HTR-8/SVneo (cell line): ENCODE measurements around the gene NDE1.
A peak's percentile ranks its signal among the peaks of the same experiment; 100 is the strongest.

ENCODE experiments used
- DNase-seq: peaks from one replicate; pipeline ENCODE4 v3.0.0; 2011; ENCODE audit warnings: low spot score, mixed read lengths; ENCODE audit not compliant: insufficient read length
- FAIRE-seq: peaks from 2 replicates; lab custom pipeline; 2011; peaks lifted over from hg19 to GRCh38; lab: Jason Lieb, UNC

NDE1 gene

DNA sequence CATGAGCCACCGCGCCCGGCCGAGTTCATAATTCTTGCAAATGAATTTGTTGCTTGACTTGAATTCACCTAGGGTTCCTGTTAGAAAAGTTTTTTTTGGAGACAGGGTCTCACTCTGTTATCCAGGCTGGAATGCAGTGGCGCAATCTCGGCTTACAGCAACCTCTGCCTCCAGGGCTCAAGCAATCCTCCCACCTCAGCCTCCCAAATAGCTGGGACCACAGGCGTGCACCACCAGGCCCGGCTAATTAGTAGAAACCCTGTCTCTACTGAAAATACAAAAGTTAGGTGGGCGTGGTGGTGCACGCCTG lies 107.0 kb downstream of the NDE1 start:
- no peak for DNase-seq
- FAIRE-seq, result no peak

DNA sequence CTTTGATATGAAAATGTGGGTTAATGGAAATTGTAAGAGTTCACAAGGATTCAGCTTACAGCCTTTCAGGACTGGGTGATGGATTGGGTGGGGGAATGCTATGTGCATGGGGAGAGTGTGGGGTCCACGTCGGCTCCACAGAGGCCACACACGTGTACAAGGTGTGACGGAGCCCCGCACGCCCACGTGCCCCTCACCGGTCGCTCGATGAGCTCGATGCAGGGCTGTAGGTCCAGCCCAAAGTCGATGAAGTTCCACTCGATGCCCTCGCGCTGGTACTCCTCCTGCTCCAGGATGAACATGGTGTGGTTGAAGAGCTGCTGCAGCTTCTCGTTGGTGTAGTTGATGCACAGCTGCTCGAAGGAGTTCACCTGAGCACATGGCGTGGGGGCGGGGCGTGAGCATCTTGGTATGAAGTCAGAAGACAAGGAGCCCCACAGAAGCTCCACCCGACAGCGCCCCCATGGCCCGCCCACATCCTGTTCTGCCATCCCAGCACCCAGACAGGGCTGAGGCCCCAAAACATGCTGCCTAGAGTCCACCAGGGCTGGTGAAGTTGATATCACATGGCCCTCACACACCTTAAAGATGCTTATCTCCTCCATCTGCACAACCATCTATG lies 107.7 kb downstream of the NDE1 start:
- FAIRE-seq (no peak), DNase-seq (no peak)

DNA sequence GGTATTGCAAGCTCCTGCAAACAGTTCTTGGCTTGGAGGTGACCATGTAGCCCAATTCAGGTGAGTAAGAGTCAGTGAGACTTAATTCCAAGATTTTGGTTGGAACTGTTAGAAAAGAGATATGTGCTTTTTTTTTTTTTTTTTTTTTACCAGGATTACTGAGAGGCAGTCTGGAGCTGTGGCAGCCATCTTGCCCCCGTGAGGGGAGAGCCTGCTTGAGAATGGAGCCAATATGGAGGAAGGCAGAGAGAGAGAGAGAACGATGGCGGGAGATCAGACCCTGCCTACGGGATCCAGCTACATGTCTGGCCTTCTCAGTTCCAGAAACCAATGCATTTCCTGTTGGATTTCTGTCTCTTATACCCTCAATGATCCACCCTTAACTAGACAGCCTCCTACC lies 109.0 kb downstream of the NDE1 start:
- DNase-seq (no peak), FAIRE-seq (no peak)

DNA sequence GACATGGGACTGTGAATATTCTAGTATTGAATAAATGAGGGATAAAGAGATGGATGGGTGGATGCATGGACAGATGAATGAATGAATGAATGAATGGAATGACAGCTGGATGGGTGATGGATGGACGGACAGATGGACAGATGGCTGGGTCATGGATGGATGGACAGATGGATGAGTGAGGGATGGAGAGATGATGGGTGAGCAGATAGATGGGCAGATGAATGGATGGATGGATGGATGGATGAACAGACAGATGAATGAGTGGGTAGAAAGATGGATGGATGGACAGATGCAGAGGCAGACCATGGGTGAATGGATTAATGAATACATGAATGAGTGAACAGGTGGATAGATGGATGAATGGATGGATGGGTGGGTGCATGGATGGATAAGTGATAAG lies 110.1 kb downstream of the NDE1 start:
- FAIRE-seq, result no peak

DNA sequence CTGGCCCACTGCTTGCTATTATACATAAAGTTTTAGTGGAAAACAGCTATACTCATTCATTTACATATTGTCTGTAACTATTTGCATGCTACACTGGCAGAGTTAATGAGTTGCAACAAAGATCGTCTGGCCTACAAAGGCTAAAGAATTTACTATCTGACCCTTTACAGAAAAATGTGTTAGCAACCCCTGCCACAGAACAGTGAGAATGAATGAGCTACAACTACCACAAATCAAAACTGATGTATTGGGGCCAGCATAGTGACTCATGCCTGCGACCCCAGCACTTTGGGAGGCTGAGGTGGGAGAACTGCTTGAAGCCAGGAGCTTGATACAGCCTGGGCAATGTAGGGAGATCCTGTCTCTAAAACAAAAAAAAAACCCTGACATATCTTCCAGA lies 114.1 kb downstream of the NDE1 start:
- DNase-seq, result no peak
- no peak for FAIRE-seq

More for the DNA sequence above, 110.1 kb downstream of the NDE1 start:
- DNase-seq, result no peak

GRCh38 chr16:15765116-15765515 lies 115.1 kb downstream of the NDE1 start:
- no peak for DNase-seq
- FAIRE-seq, result no peak

DNA sequence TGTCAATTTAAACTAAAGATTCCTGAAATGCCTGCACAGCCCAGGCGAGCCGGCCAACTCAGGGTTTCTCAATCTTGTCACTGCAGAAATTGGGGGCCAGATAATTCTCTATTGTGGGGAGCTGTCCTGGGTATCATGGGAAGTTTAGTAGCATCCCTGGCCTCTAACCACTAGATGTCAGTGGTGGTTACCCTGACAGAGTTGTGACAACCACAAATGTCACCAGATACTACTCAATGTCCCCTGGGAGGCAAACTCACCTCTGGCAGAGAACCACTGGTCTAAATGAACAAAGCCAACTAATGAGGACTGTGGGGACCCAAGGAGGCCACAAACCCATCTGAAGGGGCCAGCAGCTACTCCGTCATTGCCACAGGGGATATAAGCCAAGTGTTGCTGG lies 115.8 kb downstream of the NDE1 start:
- DNase-seq (peak; percentile 48), FAIRE-seq (peak; percentile 23)

DNA sequence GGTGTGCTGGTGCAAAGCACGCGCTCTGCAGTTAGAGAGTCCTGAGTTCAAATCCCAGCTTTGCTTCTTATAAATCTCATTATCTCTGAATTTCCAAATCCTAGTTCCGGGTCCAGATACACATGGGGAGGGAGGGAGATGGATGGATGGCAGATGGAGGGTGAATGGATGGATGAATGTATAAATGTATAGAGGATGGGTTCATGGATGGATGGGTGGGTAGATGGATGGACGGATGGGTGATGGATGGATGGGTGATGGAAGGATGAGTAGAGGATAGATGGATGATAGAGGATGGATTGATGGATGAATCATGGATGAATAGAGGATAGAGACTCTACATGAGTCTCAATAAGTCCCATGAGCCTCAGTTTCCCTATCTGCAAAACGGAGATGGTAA lies 116.9 kb downstream of the NDE1 start:
- FAIRE-seq, result no peak
- DNase-seq, result no peak

DNA sequence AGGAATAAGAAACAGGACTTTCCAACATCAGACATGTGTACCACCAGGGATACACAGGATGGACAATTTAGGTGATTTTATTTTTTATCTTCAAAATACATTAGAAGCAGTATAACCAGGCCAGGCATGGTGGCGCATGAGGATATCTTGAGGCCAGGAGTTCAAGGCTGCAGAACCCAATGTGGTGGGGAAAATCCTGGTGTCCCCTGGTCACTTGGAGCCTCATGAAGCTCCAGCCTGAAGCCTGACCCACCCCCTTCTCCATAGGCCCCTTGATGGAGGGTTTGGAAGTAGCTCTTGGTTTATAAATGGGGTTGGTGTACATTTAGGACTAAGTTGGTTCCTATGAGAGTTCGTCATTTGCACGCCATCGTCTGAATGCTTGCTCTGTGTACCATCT lies 118.2 kb downstream of the NDE1 start:
- FAIRE-seq, result no peak

DNA sequence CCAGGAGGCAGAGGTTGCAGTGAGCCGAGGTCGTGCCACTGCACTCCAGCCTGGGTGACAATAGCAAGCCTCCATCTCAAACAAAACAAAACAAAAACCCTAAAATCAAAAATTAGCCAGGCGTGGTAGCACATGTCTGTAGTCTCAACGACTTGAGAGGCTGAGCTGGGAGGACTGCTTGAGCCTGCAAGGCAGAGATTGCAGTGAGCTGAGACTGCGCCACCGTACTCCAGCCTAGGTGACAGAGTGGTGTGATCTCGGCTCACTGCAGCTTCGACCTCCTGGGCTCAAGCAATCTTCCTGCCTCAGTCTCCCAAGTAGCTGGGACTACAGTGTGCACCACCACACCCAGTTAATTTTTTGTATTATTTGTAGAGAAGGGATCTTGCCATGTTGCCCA lies 119.2 kb downstream of the NDE1 start:
- no peak for FAIRE-seq
- DNase-seq, result no peak

More for the DNA sequence above, 118.2 kb downstream of the NDE1 start:
- DNase-seq, result no peak

GRCh38 chr16:15770107-15770506 lies 120.1 kb downstream of the NDE1 start:
- DNase-seq (no peak), FAIRE-seq (no peak)

DNA sequence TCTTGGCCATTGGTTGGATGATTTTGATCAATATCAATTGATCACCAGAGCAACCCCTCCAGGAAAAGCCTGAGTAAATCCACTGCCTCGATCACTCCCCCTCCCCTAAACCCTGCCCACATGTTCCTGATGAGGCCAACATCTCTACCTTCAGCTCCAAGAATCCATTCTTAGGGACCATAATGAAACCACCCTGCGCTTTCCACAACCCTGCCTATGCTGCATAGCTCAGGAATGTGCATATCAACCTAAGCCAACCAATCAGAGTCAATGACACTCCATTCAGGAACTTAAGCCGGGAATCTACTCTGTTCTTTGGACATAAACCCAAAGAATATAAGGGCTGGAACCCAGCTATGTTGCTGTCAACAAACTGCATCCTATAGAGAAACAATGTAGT lies 120.5 kb downstream of the NDE1 start:
- FAIRE-seq (no peak), DNase-seq (no peak)

GRCh38 chr16:15771694-15772093 lies 121.6 kb downstream of the NDE1 start:
- no peak for DNase-seq
- no peak for FAIRE-seq

- DNase-seq (no peak), FAIRE-seq (no peak)
Observed at GRCh38 chr16:15772579-15773293, 122.7 kb downstream of the NDE1 start.

DNA sequence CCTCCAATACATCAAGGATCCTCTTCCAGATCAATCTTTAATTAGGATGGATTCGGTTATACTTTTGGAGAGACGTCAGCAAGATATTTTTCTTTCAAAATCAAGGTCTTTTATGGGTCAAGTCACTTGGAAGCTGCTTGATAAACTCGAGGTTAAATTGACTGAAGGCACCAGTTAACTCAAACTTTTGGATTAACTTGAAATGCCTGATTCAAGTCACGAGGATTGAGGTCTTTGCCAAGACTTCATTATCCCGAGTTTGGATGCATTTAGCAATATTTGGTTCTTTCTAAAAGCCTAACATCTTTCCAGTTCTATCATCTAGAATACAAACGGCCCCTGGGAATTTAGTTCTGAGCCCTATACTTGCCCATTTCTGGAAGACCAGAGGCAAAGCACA lies 123.9 kb downstream of the NDE1 start:
- DNase-seq (no peak), FAIRE-seq (no peak)

DNA sequence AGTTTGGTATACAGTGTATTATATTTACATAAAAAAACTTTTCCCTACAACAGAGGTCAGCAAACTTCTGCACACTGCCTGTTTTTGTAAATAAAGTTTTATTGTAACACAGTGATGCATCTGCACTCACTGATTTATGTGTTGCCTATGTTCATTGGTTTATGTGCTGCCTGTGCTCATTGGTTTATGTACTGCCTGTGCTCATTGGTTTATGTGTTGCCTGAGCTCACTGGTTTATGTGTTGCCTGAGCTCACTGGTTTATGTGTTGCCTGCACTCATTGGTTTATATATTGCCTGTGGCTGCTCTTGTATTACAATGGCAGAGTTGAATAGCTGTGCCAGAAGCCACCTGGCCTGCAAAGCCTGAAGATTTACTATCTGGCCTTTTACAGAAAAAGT lies 125.2 kb downstream of the NDE1 start:
- FAIRE-seq, result no peak

DNA sequence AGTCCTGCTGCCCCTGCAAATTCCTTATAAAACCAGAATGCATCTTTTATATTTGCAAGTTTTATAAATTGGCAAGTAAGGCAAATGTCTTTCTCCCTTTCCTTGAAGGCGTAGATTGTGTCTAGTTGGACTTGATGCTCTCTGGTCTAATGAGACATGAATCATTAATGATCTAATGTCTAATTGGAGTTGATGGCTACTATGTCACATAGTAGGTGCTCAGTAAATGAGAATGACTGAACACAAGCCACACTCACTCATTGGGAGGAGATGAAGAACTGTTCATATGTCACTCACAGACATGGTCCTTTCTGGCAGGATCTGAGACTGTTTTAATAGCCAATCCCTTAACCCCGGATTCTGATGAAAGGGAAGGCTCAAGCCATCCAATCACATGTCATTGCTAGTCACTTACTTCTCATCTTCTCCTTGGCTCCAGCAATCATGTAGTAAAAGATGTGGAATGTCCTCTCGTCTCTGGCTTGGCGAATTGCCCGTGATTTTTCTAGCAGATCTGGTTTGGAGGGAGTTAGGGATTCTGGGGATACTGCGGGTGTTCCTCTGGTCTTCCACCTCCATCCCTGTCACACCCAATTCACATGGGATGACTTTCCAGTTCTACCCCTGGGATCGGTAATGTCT lies 125.7 kb downstream of the NDE1 start:
- DNase-seq (no peak), FAIRE-seq (no peak)

More for the DNA sequence above, 125.2 kb downstream of the NDE1 start:
- peak; percentile 26 for DNase-seq
